CD4-positive, alpha-beta T cell (primary cell): ENCODE data around the gene MTRR. TPM values are rescaled to one million over a fixed set of nuclear protein-coding genes. Genes with fewer than 3 reads are reported as not detected.

Experiments used
- ATAC-seq: fragments of 200-7000 bp; cut with Tn5 transposase; one replicate; pipeline ENCODE4 v1.10.0; 2022; ENCODE audit warnings: mild to moderate bottlenecking; ENCODE audit not compliant: poor library complexity
- CTCF ChIA-PET: fragments of 350-600 bp; sonication (Branson Sonifier 250); formaldehyde crosslinking; loops from one replicate; lab custom pipeline; 2021; ENCODE audit warnings: antibody characterized with exemption, inconsistent platforms; lab: Charles Lee
- POLR2A ChIA-PET: fragments of 350-600 bp; sonication (Branson Sonifier 250); formaldehyde crosslinking; loops from one replicate; lab custom pipeline; 2021; ENCODE audit warnings: antibody characterized with exemption, inconsistent platforms; lab: Charles Lee
- DNase-seq, 14 experiments: peaks; one replicate each; pipeline ENCODE4 v3.0.0-alpha.2; 2013 to 2020; ENCODE audit warnings: mixed read lengths in 2 of 14
- H3K27ac ChIP-seq, 2 donors: one replicate each; pipeline versions ENCODE4 v1.5.1 to v1.7.0; 2013; ENCODE audit warnings: low read length in 2 of 2, low read depth in 1 of 2, mild to moderate bottlenecking in 1 of 2
- H3K27me3 ChIP-seq, 2 experiments: 1 replicate in 1 of 2; 2 replicates in 1 of 2; pipeline versions ENCODE4 v1.6.1 to v1.7.0; 2013; ENCODE audit warnings: low read length in 2 of 2, control low read depth in 1 of 2, mild to moderate bottlenecking in 1 of 2, moderate library complexity in 1 of 2; ENCODE audit not compliant: insufficient read depth in 2 of 2, control insufficient read depth in 1 of 2
- H3K36me3 ChIP-seq: one replicate; pipeline ENCODE4 v1.6.1; 2013; ENCODE audit warnings: low read length, control low read depth; ENCODE audit not compliant: insufficient read depth
- H3K4me1 ChIP-seq: one replicate; pipeline ENCODE4 v1.6.1; 2013; ENCODE audit warnings: low read length, control low read depth; ENCODE audit not compliant: insufficient read depth
- H3K4me3 ChIP-seq: one replicate; pipeline ENCODE4 v1.5.1; 2013; ENCODE audit warnings: mild to moderate bottlenecking, low read length, moderate library complexity
- H3K9me3 ChIP-seq, 2 experiments: 1 replicate in 1 of 2; 2 replicates in 1 of 2; pipeline versions ENCODE4 v1.6.1 to v1.7.0; 2013; ENCODE audit warnings: low read length in 2 of 2, mild to moderate bottlenecking in 2 of 2, control low read depth in 1 of 2, moderate library complexity in 1 of 2; ENCODE audit not compliant: control insufficient read depth in 1 of 2, insufficient read depth in 1 of 2
- H3K27ac Mint-ChIP-seq: one replicate; pipeline ENCODE4 v1.8.0; 2020; ENCODE audit warnings: mixed read lengths
- H3K27me3 Mint-ChIP-seq: one replicate; pipeline ENCODE4 v1.8.0; 2021; ENCODE audit warnings: mixed read lengths
- H3K36me3 Mint-ChIP-seq: one replicate; pipeline ENCODE4 v1.8.0; 2021; ENCODE audit warnings: low read depth, mixed read lengths
- H3K4me1 Mint-ChIP-seq: one replicate; pipeline ENCODE4 v1.8.0; 2021; ENCODE audit warnings: low read depth, mixed read lengths
- H3K4me3 Mint-ChIP-seq: one replicate; pipeline ENCODE4 v1.8.0; 2020; ENCODE audit warnings: mild to moderate bottlenecking, mixed read lengths
- H3K9me3 Mint-ChIP-seq: one replicate; pipeline ENCODE4 v1.8.0; 2020; ENCODE audit warnings: mixed read lengths
- intact Hi-C, 2 experiments: fragments of 100-400 bp; cut with DNase I in 1 of 2; cut with micrococcal nuclease in 1 of 2; formaldehyde crosslinking; loops; one replicate each; pipeline versions ENCODE4 v1.15.1 to v1.9.0; 2023 to 2025; cut with DNase I, micrococcal nuclease
- total RNA-seq, 174 experiments: library from RNA in 2 of 174; stranded (reverse) in 2 of 174; gene quantifications; one replicate each; pipeline ENCODE4 v1.2.3 and lab custom pipeline; 2021 to 2026
- TF ChIP-seq, protein P1 (sequence below): fragments of 200-600 bp; IDR thresholded peaks from one replicate; pipeline ENCODE4 v1.8.0; 2022; ENCODE audit warnings: antibody characterized with exemption, mild to moderate bottlenecking

Gene MTRR
- total RNA-seq, 2 experiments from 2014 or later: 74.6 to 77.5 TPM

DNA sequence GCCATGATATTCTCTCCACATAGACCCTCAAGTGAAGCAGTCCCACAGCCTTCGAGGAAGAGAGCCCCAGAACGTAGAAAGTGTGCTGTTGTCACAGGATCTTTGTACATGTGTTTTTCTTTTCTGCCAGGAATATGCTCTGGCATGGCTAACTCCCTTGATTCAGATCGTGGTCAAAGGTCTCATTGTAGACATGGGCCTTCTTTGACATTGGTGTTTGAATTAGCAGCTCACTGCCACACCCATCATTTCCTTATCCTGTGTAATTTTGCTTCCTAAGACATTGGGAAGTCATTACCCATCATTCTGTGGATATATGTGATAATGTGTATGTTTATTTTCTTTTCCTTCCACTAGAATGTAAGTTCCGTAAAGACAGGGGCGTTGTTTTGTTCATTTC lies 25.5 kb downstream of the MTRR start:
- intact Hi-C loops: no loop called here
- DNase-seq (no peak), ATAC-seq (no peak)
- Histone ChIP-seq H3K9me3 (no peaks in the 10 kb centered on the region), H3K4me1 (no peaks in the 10 kb centered on the region), H3K36me3 (peaks cover 89% of the 10 kb centered on the region), H3K27ac (no peak overlapping the region), H3K4me3 (no peak overlapping the region), H3K27me3 (no peaks in the 10 kb centered on the region)
- TF ChIP-seq, protein P1, sequence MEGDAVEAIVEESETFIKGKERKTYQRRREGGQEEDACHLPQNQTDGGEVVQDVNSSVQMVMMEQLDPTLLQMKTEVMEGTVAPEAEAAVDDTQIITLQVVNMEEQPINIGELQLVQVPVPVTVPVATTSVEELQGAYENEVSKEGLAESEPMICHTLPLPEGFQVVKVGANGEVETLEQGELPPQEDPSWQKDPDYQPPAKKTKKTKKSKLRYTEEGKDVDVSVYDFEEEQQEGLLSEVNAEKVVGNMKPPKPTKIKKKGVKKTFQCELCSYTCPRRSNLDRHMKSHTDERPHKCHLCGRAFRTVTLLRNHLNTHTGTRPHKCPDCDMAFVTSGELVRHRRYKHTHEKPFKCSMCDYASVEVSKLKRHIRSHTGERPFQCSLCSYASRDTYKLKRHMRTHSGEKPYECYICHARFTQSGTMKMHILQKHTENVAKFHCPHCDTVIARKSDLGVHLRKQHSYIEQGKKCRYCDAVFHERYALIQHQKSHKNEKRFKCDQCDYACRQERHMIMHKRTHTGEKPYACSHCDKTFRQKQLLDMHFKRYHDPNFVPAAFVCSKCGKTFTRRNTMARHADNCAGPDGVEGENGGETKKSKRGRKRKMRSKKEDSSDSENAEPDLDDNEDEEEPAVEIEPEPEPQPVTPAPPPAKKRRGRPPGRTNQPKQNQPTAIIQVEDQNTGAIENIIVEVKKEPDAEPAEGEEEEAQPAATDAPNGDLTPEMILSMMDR: no peak
- Mint-ChIP-seq H3K27me3 (no peaks in the 10 kb centered on the region), H3K27ac (no peak overlapping the region), H3K36me3 (peaks cover 95% of the 10 kb centered on the region), H3K9me3 (no peaks in the 10 kb centered on the region), H3K4me1 (no peaks in the 10 kb centered on the region), H3K4me3 (no peak overlapping the region)
- ChIA-PET CTCF (no interaction called here), POLR2A (no interaction called here)

DNA sequence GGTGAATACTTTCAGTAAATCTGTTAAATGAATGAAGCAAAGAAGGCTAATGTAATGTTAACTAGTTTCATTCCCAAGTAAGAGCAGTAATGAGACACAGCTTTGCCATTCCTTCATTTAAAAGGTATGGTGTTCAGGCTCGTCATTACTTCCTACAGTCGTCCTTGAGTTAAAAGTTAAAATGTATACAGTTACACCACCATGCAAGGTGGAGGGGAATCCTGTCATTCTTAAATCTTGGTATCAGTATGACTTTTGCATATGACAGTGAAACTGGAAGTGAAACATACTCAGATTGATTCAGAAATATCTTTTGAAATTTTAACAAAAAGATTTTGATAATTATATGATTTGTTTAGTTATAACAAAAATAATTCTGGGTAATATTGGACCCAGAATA lies 25.9 kb downstream of the MTRR start:
- TF ChIP-seq, protein P1: no peak
- no peaks in the 10 kb centered on the region for H3K9me3 Mint-ChIP-seq
- no peaks in the 10 kb centered on the region for H3K27me3 Mint-ChIP-seq
- no peaks in the 10 kb centered on the region for H3K4me1 Mint-ChIP-seq
- ChIA-PET CTCF (no interaction called here), POLR2A (no interaction called here)
- Histone ChIP-seq H3K27ac (no peak overlapping the region), H3K9me3 (no peaks in the 10 kb centered on the region), H3K4me3 (no peak overlapping the region), H3K36me3 (peaks cover 89% of the 10 kb centered on the region), H3K4me1 (no peaks in the 10 kb centered on the region), H3K27me3 (no peaks in the 10 kb centered on the region)
- no peak overlapping the region for H3K27ac Mint-ChIP-seq
- DNase-seq: no peak
- peaks cover 95% of the 10 kb centered on the region for H3K36me3 Mint-ChIP-seq
- intact Hi-C loops: no loop called here
- no peak overlapping the region for H3K4me3 Mint-ChIP-seq
- no peak for ATAC-seq

DNA sequence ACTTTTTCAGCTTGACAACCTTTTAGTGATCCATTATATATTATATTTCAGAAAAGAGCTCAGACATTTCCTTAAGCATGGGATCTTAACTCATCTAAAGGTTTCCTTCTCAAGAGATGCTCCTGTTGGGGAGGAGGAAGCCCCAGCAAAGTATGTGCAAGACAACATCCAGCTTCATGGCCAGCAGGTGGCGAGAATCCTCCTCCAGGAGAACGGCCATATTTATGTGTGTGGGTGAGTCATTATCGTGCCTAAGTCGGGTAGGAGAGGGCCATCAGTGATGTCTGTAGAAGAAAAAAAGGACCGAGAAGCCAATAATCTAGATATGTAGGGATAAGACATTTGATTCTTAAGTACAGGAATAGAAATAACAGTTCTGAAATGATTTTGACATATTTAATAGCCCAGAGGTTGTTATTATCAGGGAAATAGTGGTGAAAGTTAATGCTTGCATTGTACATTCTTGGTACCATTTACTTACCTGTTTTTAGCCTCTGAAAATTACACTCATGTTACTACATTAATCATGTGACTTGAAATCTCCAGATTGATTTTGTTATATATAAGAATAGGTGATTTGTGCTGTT lies 28.2 kb downstream of the MTRR start:
- CTCF ChIA-PET: no interaction called here
- H3K27ac Mint-ChIP-seq: no peak overlapping the region
- H3K4me3 Mint-ChIP-seq: no peak overlapping the region
- peaks cover 95% of the 10 kb centered on the region for H3K36me3 Mint-ChIP-seq
- no peaks in the 10 kb centered on the region for H3K9me3 Mint-ChIP-seq
- no peaks in the 10 kb centered on the region for H3K4me1 Mint-ChIP-seq
- Histone ChIP-seq H3K27me3 (no peaks in the 10 kb centered on the region), H3K4me3 (no peak overlapping the region), H3K9me3 (no peaks in the 10 kb centered on the region), H3K4me1 (no peaks in the 10 kb centered on the region), H3K36me3 (peaks cover 92% of the 10 kb centered on the region), H3K27ac (no peak overlapping the region)
- POLR2A ChIA-PET: no interaction called here
- DNase-seq (peak in 6 of 14 experiments; percentile 6 to 51 (median 26)), ATAC-seq (peak; percentile 49)
- no peaks in the 10 kb centered on the region for H3K27me3 Mint-ChIP-seq
- TF ChIP-seq, protein P1: peak; percentile 37
- intact Hi-C loops: no loop called here
